ENCODE measurements around the gene EEIG2. TPM values are rescaled to one million over a fixed set of nuclear protein-coding genes. Genes with fewer than 3 reads are reported as not detected.

The EEIG2 gene
- total and polyA plus RNA-seq, 9 of the 15 experiments (the other 6 are each of a cell fraction or from before 2014, with no cell fraction given): 6.1 to 26.9 (median 15.2) TPM

- FAIRE-seq (no peak), DNase-seq (ENCODE audit: extremely low read depth in 1 of 4, low spot score in 3 of 4) (no peak), ATAC-seq (no peak)
- H2AFZ ChIP-seq (ENCODE audit: low read depth, low read length): no peak overlapping the region
- in situ Hi-C loops (cut with MboI): no loop called here
- H3K9me1 ChIP-seq (ENCODE audit: control insufficient read depth, insufficient read depth, low read length): no peaks in the 10 kb centered on the region
- H3K36me3 ChIP-seq (ENCODE audit: control insufficient read depth, insufficient read depth, low read length): 0 out of 3 replicates have a peak, but pooled peaks cover 3% of the 10 kb centered on the region
- H3K9ac ChIP-seq (ENCODE audit: insufficient read depth in 1 of 2, low read depth in 2 of 2, low read length in 2 of 2): no peak overlapping the region
- no peaks in the 10 kb centered on the region for H3K4me1 ChIP-seq (replicated peaks in 1 of 2; ENCODE audit: control insufficient read depth in 2 of 2, insufficient read depth in 2 of 2, low read length in 2 of 2)
- H3K27me3 ChIP-seq (ENCODE audit: control insufficient read depth in 2 of 2, insufficient read depth in 2 of 2, low read length in 2 of 2): no peaks in the 10 kb centered on the region
- H3K4me3 ChIP-seq: no peak overlapping the region
- no peaks in the 10 kb centered on the region for H4K20me1 ChIP-seq (replicated peaks; ENCODE audit: control insufficient read depth, insufficient read depth, low read length)
- CTCF ChIA-PET (ENCODE audit: low intra/inter-chr PET ratio): no interaction called here
- H3K9me3 ChIP-seq (replicated peaks; ENCODE audit: control insufficient read depth, insufficient read depth, low read depth, low read length): no peaks in the 10 kb centered on the region
- H3K4me2 ChIP-seq (ENCODE audit: insufficient read depth, low read length): no peak overlapping the region
- BruUV-seq (replicated peaks): no TSS peak
- POLR2A ChIA-PET: interaction anchor here (0.7 to 1.9 kb wide), 6 partner anchors 9 to 73 kb away, joined by 3 to 6 read pairs (median 5); no protein-coding TSS in a partner anchor
- intact Hi-C loops (cut with micrococcal nuclease): no loop called here
- no peak for TF ChIP-seq ARID3A (IDR thresholded peaks at IDR 0.05; ENCODE audit: borderline replicate concordance, low read depth, low read length)
- peak; percentile 28; the same call in 1 of the 2 replicates for TF ChIP-seq MAFK (IDR thresholded peaks at IDR 0.05; ENCODE audit: low read length)
- no peak for TF ChIP-seq SPI1 (IDR thresholded peaks at IDR 0.05; ENCODE audit: borderline replicate concordance, low read depth, low read length)
- TF ChIP-seq, protein P1, sequence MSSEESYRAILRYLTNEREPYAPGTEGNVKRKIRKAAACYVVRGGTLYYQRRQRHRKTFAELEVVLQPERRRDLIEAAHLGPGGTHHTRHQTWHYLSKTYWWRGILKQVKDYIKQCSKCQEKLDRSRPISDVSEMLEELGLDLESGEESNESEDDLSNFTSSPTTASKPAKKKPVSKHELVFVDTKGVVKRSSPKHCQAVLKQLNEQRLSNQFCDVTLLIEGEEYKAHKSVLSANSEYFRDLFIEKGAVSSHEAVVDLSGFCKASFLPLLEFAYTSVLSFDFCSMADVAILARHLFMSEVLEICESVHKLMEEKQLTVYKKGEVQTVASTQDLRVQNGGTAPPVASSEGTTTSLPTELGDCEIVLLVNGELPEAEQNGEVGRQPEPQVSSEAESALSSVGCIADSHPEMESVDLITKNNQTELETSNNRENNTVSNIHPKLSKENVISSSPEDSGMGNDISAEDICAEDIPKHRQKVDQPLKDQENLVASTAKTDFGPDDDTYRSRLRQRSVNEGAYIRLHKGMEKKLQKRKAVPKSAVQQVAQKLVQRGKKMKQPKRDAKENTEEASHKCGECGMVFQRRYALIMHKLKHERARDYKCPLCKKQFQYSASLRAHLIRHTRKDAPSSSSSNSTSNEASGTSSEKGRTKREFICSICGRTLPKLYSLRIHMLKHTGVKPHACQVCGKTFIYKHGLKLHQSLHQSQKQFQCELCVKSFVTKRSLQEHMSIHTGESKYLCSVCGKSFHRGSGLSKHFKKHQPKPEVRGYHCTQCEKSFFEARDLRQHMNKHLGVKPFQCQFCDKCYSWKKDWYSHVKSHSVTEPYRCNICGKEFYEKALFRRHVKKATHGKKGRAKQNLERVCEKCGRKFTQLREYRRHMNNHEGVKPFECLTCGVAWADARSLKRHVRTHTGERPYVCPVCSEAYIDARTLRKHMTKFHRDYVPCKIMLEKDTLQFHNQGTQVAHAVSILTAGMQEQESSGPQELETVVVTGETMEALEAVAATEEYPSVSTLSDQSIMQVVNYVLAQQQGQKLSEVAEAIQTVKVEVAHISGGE (CRISPR knock-in tag; IDR thresholded peaks at IDR 0.05): no peak
- TF ChIP-seq ZBTB12 (CRISPR knock-in tag; IDR thresholded peaks at IDR 0.05): no peak
- TF ChIP-seq MAFF (IDR thresholded peaks at IDR 0.05; ENCODE audit: low read length): 0 out of 2 replicates have a peak, but pooled peaks have one; percentile 15
- TF ChIP-seq C11orf30 (IDR thresholded peaks at IDR 0.05; ENCODE audit: low read depth): peak; percentile 71
- peak; percentile 84 for TF ChIP-seq ZNF316 (IDR thresholded peaks at IDR 0.05)
- TF ChIP-seq ZNF561 (CRISPR knock-in tag; conservative IDR thresholded peaks at IDR 0.05): no peak
- TF ChIP-seq, protein P2, sequence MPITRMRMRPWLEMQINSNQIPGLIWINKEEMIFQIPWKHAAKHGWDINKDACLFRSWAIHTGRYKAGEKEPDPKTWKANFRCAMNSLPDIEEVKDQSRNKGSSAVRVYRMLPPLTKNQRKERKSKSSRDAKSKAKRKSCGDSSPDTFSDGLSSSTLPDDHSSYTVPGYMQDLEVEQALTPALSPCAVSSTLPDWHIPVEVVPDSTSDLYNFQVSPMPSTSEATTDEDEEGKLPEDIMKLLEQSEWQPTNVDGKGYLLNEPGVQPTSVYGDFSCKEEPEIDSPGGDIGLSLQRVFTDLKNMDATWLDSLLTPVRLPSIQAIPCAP (CRISPR knock-in tag; IDR thresholded peaks at IDR 0.05; ENCODE audit: borderline replicate concordance): no peak
- H3K27ac ChIP-seq (ENCODE audit: extremely low read depth, low read depth, low read length): no peak overlapping the region
- H3K79me2 ChIP-seq (ENCODE audit: control insufficient read depth, insufficient read depth, low read length): no peaks in the 10 kb centered on the region
These were observed 46.6 kb downstream of the EEIG2 start for GRCh38 chr1:108606478-108606877.

Measured in K562 (cell line).